SK-N-SH treated with all-trans-retinoic acid at 6 μM for 48 hours (cell line): ENCODE results near the gene CEP295NL.

Experiments used
- CSRNP3 ChIP-seq: fragments of 250-450 bp; sonication (Bioruptor Pico); IDR thresholded peaks from 2 replicates; pipeline ENCODE4 v1.5.1; 2021; ENCODE audit warnings: mild to moderate bottlenecking, moderate library complexity
- OSR1 ChIP-seq: fragments of 250-450 bp; sonication (Bioruptor Pico); IDR thresholded peaks from 2 replicates; pipeline ENCODE4 v1.8.0; 2022; ENCODE audit warnings: moderate library complexity, mild to moderate bottlenecking, inconsistent platforms

GRCh38 chr17:78864117-78864516, 38.9 kb downstream of the CEP295NL start:
- TF ChIP-seq CSRNP3 (CRISPR knock-in tag) = no peak
- no peak for TF ChIP-seq OSR1 (CRISPR knock-in tag)
